ENCODE results near the gene OR9Q1.

Gene OR9Q1

GRCh38 chr11:58127350-58127749, 103.7 kb downstream of the OR9Q1 start:
- H3K4me3 ChIP-seq (ENCODE audit: low read depth, low read length), result no peak overlapping the region
- no peaks in the 10 kb centered on the region for H3K9me3 ChIP-seq
- no peaks in the 10 kb centered on the region for H3K4me1 ChIP-seq
- no peaks in the 10 kb centered on the region for H3K36me3 ChIP-seq
- no peak for DNase-seq
- no peak for TF ChIP-seq CTCF (IDR thresholded peaks at IDR 0.05; ENCODE audit: low read depth, low read length)
- H3K27me3 ChIP-seq, result no peaks in the 10 kb centered on the region

DNA sequence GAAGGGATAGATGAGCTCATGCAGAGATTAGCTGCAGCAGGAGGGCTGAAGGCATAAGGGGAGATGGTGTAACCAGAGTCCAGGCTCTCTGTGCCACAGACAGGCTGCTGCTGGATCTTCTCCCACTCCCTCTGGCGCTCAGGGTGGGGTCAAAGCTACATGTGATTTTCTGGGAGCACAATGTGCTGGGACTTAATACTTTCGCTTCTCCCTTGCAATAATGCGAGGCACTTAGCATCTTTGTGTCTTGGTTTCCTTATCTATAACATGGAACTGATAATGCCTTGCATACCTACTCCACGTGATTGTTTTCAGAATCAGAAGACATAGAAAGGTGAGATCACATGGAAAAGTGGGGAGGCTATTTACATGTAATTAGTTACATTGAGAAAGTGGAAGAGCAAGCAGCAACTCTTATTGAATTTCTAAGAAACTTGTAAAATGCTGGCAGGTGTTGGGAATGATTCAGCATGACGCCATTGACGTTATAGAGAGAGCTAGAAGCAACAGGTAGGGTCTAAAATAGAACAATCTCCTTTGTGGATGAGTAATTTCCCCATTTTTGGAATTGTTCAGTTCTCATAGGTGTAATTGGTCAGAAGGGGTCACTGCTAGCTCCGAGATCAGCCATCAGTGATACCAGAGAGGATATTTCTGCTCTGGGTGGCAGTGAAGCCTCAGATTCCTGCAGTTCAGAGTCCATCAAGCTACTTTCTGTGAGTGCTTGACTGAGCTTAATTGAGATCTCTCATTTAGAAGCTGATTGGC, 109.8 kb downstream of the OR9Q1 start:
- H3K9me3 ChIP-seq, result no peaks in the 10 kb centered on the region
- DNase-seq, result no peak
- H3K27me3 ChIP-seq, result no peaks in the 10 kb centered on the region
- TF ChIP-seq CTCF (IDR thresholded peaks at IDR 0.05; ENCODE audit: low read depth, low read length), result no peak
- H3K36me3 ChIP-seq, result no peaks in the 10 kb centered on the region
- H3K4me1 ChIP-seq, result no peaks in the 10 kb centered on the region
- no peak overlapping the region for H3K4me3 ChIP-seq (ENCODE audit: low read depth, low read length)

DNA sequence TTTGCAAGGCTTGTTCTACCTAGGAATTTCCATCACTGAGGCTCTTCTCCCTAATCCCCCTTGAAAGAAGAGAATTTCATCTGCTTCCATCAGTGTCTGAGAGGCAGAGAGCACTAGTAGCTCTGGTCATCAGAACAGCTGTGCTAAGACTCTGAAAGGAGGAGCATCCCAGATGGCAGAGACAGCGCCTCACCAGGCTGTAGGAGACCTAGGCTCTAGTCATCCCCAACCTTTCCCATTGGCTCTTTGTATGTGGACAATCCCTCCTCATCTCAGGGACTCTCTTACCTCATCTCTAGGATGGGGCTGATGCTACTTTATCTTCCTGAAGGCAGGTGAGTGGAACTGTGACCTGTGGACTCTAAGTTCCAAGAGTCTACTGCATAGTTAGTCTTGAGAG, 110.5 kb downstream of the OR9Q1 start:
- DNase-seq, result no peak
- Histone ChIP-seq H3K9me3 (no peaks in the 10 kb centered on the region), H3K27me3 (no peaks in the 10 kb centered on the region), H3K4me3 (ENCODE audit: low read depth, low read length) (no peak overlapping the region), H3K36me3 (no peaks in the 10 kb centered on the region), H3K4me1 (no peaks in the 10 kb centered on the region)
- TF ChIP-seq CTCF (IDR thresholded peaks at IDR 0.05; ENCODE audit: low read depth, low read length), result no peak

GRCh38 chr11:58135171-58135570, 111.5 kb downstream of the OR9Q1 start:
- no peak for DNase-seq
- H3K27me3 ChIP-seq, result no peaks in the 10 kb centered on the region
- no peak overlapping the region for H3K4me3 ChIP-seq (ENCODE audit: low read depth, low read length)
- H3K9me3 ChIP-seq, result no peaks in the 10 kb centered on the region
- no peaks in the 10 kb centered on the region for H3K36me3 ChIP-seq
- H3K4me1 ChIP-seq, result no peaks in the 10 kb centered on the region
- TF ChIP-seq CTCF (IDR thresholded peaks at IDR 0.05; ENCODE audit: low read depth, low read length), result no peak

- Histone ChIP-seq H3K36me3 (no peaks in the 10 kb centered on the region), H3K4me1 (no peaks in the 10 kb centered on the region), H3K4me3 (ENCODE audit: low read depth, low read length) (no peak overlapping the region), H3K27me3 (no peaks in the 10 kb centered on the region), H3K9me3 (no peaks in the 10 kb centered on the region)
- no peak for TF ChIP-seq CTCF (IDR thresholded peaks at IDR 0.05; ENCODE audit: low read depth, low read length)
- no peak for DNase-seq
These were observed 119.1 kb downstream of the OR9Q1 start for GRCh38 chr11:58142761-58143160.

DNA sequence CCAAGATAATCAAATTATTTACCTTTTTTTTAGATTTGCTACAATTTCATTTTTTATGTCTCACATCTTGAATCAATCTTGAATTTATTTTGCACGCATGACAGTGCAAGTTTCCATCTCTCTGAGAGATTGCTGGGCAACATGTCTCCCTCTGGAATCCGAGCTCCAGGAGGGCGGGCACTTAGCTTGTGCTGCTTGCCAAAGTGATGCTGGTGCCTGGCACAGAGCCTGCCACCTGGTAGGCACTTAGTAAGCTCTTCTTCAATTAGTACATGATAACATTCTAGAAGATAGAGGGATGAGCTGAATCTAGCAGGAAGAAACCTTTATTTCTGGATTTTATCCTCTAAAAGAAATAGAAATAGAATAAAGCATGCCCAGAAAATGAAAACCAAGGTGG, 129.1 kb downstream of the OR9Q1 start:
- Histone ChIP-seq H3K36me3 (no peaks in the 10 kb centered on the region), H3K27me3 (no peaks in the 10 kb centered on the region), H3K4me1 (no peaks in the 10 kb centered on the region), H3K9me3 (no peaks in the 10 kb centered on the region), H3K4me3 (ENCODE audit: low read depth, low read length) (no peak overlapping the region)
- TF ChIP-seq CTCF (IDR thresholded peaks at IDR 0.05; ENCODE audit: low read depth, low read length), result no peak
- DNase-seq, result no peak
